Activated T-helper 2 cell treated with anti-CD3 and anti-CD28 coated beads, Interferon-gamma antibody, Interleukin-2, Interleukin-4, amounts not matched to agents 10 μg/mL and 5 μg/mL and 100 μg/mL, durations not matched to agents 14 hours and 24 hours and 36 hours (primary cell): ENCODE results near the gene ADRB2. TPM values are rescaled to one million over a fixed set of nuclear protein-coding genes. Genes with fewer than 3 reads are reported as not detected.
"Not testable (repeated sequence)": the region's sequence is repeated elsewhere in the genome, so short reads cannot be mapped to it uniquely, and the experiment has no call there.

Experiments used
- DNase-seq: peaks from one replicate; pipeline ENCODE4 v3.0.0; 2021; ENCODE audit warnings: low spot score
- H3K27ac Mint-ChIP-seq: one replicate; pipeline ENCODE4 v1.8.0; 2021; ENCODE audit warnings: mixed read lengths
- H3K27me3 Mint-ChIP-seq: one replicate; pipeline ENCODE4 v1.8.0; 2021; ENCODE audit warnings: low read depth, mixed read lengths
- H3K36me3 Mint-ChIP-seq: one replicate; pipeline ENCODE4 v1.8.0; 2021; ENCODE audit warnings: low read depth, mixed read lengths
- H3K4me1 Mint-ChIP-seq: one replicate; pipeline ENCODE4 v1.8.0; 2021; ENCODE audit warnings: low read depth, mixed read lengths
- H3K4me3 Mint-ChIP-seq: one replicate; pipeline ENCODE4 v1.8.0; 2021; ENCODE audit warnings: low read depth, mild to moderate bottlenecking, moderate library complexity, mixed read lengths
- H3K9me3 Mint-ChIP-seq: one replicate; pipeline ENCODE4 v1.8.0; 2021; ENCODE audit warnings: mixed read lengths
- intact Hi-C: fragments of 100-400 bp; cut with micrococcal nuclease; formaldehyde crosslinking; loops from one replicate; pipeline ENCODE4 v1.15.1; 2023
- total RNA-seq: library from RNA; stranded (reverse); gene quantifications from 2 replicates; pipeline ENCODE4 v1.2.3, GENCODE V29; 2022

Gene ADRB2
- total RNA-seq, 1 donor from 2014 or later: 0.21 TPM

DNA sequence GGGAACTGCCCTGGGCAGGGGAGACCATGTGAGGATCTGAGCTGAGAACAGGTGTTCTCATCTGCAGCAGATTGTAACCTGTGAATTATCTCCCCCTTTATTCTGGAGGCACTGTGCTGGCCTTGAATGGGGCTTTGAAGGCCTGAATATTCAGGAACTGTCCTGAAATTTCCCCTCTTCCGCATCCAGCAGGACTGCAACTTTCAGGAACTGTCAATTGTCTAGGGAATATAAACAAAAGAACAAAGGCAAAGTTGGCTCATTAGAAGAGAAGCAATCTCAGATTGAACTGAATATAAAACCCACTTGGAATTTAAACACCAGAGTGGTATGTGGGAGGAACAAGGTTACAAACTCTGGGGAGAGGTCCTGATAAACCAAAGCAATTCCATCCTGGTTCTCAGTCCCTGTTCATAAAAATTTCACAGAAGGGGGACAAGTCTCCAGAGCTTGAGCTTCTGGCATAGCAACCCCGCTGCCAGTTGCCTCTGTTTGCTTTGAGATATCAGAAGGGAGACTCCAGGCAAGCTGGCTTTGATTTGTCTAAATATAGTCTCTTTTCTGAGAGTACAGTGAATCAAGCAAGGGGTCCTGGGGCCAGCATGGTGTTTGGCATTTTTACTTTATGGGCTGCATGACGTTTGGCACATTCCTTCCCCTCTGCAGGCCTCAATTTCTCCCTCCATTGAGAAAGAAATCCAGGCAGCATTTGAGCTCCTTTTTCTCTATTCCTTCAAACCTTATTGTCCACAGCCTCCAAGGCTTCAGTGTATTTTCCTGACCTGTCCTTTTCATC, 47.5 kb downstream of the ADRB2 start:
- Mint-ChIP-seq H3K4me1 (no peaks in the 10 kb centered on the region), H3K9me3 (no peaks in the 10 kb centered on the region), H3K36me3 (no peaks in the 10 kb centered on the region), H3K27me3 (peaks cover 7% of the 10 kb centered on the region), H3K4me3 (no peak overlapping the region), H3K27ac (no peak overlapping the region)
- DNase-seq: no peak
- intact Hi-C loops: no loop called here

GRCh38 chr5:148875205-148875875, 48.9 kb downstream of the ADRB2 start:
- Mint-ChIP-seq H3K9me3 (no peaks in the 10 kb centered on the region), H3K27ac (no peak overlapping the region), H3K4me3 (no peak overlapping the region), H3K36me3 (no peaks in the 10 kb centered on the region), H3K27me3 (peaks cover 13% of the 10 kb centered on the region), H3K4me1 (no peaks in the 10 kb centered on the region)
- DNase-seq: no peak
- intact Hi-C loops: no loop called here

DNA sequence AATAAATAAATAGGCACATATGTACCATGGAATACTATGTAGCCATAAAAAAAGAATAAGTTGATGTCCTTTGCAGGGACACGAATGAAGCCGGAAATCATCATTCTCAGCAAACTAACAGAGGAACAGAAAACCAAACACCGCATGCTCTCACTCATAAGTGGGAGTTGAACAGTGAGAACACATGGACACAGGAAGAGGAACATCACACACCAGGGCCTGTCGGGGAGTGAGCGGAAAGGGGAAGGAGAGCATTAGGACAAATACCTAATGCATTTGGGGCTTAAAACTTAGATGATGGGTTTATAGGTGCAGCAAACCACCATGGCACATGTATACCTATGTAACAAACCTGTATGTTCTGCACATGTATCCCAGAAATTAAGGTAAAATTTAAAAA, 51.0 kb downstream of the ADRB2 start:
- DNase-seq, H3K4me1 Mint-ChIP-seq, intact Hi-C loops, H3K4me3 Mint-ChIP-seq, H3K9me3 Mint-ChIP-seq, H3K27ac Mint-ChIP-seq, H3K36me3 Mint-ChIP-seq: not testable (repeated sequence)
- H3K27me3 Mint-ChIP-seq: peaks cover 14% of the 10 kb centered on the region

Other genes starting within 250 kb of the ADRB2 start
- not detected in 2 replicates for gene HTR4, start 172.1 kb upstream of the ADRB2 start, total RNA-seq
- gene SH3TC2, start 236.5 kb downstream of the ADRB2 start, total RNA-seq: not detected in 2 replicates